ENCODE results near the gene TRPM3.

TRPM3 gene

DNA sequence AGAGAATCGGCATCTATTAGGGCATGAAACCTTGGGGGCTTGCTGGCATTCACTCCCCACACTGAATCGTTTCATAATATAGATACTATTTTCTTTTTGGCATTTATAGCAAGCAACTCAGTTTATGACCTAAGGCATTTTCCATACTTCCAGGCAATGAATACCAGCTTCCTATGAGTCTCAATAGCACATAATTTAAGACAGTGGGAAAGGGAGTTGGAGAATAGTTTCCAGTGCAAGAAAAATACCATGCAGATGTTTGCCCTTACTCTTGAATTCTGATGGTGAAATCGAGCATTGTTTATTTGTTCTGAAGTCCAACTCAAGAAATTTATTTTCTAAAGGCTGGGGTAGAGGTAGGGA lies 531.1 kb downstream of the TRPM3 start:
- Histone ChIP-seq H3K27me3 (ENCODE audit: insufficient read depth, poor library complexity, severe bottlenecking) (no peaks in the 10 kb centered on the region), H3K4me1 (ENCODE audit: insufficient read depth, poor library complexity, severe bottlenecking) (peaks cover 4% of the 10 kb centered on the region), H3K4me3 (ENCODE audit: severe bottlenecking) (no peak overlapping the region), H3K36me3 (ENCODE audit: low read depth) (no peaks in the 10 kb centered on the region), H3K9me3 (ENCODE audit: severe bottlenecking) (no peaks in the 10 kb centered on the region), H3K27ac (ENCODE audit: poor library complexity, severe bottlenecking) (peak overlapping the region; percentile 33)
- no peak for DNase-seq (ENCODE audit: low spot score)
- ATAC-seq (ENCODE audit: low read depth): no peak
- TF ChIP-seq, protein P1, sequence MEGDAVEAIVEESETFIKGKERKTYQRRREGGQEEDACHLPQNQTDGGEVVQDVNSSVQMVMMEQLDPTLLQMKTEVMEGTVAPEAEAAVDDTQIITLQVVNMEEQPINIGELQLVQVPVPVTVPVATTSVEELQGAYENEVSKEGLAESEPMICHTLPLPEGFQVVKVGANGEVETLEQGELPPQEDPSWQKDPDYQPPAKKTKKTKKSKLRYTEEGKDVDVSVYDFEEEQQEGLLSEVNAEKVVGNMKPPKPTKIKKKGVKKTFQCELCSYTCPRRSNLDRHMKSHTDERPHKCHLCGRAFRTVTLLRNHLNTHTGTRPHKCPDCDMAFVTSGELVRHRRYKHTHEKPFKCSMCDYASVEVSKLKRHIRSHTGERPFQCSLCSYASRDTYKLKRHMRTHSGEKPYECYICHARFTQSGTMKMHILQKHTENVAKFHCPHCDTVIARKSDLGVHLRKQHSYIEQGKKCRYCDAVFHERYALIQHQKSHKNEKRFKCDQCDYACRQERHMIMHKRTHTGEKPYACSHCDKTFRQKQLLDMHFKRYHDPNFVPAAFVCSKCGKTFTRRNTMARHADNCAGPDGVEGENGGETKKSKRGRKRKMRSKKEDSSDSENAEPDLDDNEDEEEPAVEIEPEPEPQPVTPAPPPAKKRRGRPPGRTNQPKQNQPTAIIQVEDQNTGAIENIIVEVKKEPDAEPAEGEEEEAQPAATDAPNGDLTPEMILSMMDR (IDR thresholded peaks at IDR 0.05; ENCODE audit: poor library complexity, severe bottlenecking): no peak

DNA sequence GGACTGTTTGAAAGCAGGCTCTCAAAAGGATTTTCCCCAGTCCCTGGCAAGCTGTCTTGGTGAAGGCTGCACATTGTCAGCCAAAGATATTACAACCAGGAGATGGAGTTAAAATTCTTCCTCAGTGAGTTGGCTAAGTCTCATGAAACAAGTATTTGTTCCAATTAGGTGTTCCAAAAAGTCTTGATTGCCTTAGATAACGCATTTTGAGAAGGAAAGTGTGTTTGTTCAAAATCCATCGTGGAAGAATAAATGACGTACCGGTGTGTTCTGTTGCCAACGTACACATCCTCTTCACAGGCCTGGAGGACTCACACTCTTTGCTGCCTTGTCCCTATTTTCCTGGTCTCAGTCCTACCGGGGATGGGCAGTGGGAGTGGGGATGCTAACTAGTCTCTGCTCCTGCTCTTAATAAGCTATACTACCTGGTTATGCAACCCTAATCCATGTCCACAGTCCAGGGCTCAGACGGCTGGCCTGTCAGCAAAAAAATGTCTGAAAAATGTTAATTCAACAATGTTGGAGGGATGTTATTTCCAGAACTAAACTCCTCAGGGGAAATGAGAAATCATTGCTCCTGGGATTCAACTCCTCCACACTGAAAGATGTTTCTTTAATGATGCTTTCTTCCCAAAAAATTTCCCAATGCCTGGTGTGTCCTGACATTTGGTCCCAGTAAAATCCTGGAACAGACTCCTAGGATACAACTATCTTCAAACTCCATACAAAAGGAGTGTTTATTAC lies 531.7 kb downstream of the TRPM3 start:
- TF ChIP-seq, protein P1 (IDR thresholded peaks at IDR 0.05; ENCODE audit: poor library complexity, severe bottlenecking): no peak
- Histone ChIP-seq H3K4me1 (ENCODE audit: insufficient read depth, poor library complexity, severe bottlenecking) (peaks cover 4% of the 10 kb centered on the region), H3K27ac (ENCODE audit: poor library complexity, severe bottlenecking) (peak overlapping the region; percentile 33), H3K4me3 (ENCODE audit: severe bottlenecking) (no peak overlapping the region), H3K27me3 (ENCODE audit: insufficient read depth, poor library complexity, severe bottlenecking) (no peaks in the 10 kb centered on the region), H3K36me3 (ENCODE audit: low read depth) (no peaks in the 10 kb centered on the region), H3K9me3 (ENCODE audit: severe bottlenecking) (no peaks in the 10 kb centered on the region)
- DNase-seq (ENCODE audit: low spot score) (no peak), ATAC-seq (ENCODE audit: low read depth) (peak; percentile 64)

DNA sequence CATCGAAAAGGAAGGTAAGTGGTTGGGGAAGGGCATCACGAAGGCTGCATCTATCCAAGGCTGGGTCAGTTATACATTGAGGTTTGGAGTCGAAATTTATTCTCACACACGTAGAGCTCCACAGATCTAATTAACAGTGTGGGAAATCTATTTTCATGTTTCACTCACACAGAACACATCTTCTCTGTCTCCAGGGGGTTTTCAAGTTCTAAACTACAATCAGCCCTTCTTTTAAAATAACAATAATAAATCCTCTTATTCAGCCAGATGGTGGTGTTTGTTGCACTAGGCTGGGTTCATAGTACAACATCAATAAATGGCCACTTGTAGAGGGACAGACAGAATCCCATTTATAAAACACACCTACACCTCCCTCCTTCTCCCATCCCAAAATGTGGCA lies 532.4 kb downstream of the TRPM3 start:
- H3K9me3 ChIP-seq (ENCODE audit: severe bottlenecking): no peaks in the 10 kb centered on the region
- TF ChIP-seq, protein P1 (IDR thresholded peaks at IDR 0.05; ENCODE audit: poor library complexity, severe bottlenecking): no peak
- peaks cover 4% of the 10 kb centered on the region for H3K4me1 ChIP-seq (ENCODE audit: insufficient read depth, poor library complexity, severe bottlenecking)
- H3K36me3 ChIP-seq (ENCODE audit: low read depth): no peaks in the 10 kb centered on the region
- no peaks in the 10 kb centered on the region for H3K27me3 ChIP-seq (ENCODE audit: insufficient read depth, poor library complexity, severe bottlenecking)
- H3K4me3 ChIP-seq (ENCODE audit: severe bottlenecking): no peak overlapping the region
- DNase-seq (ENCODE audit: low spot score) (no peak), ATAC-seq (ENCODE audit: low read depth) (no peak)
- H3K27ac ChIP-seq (ENCODE audit: poor library complexity, severe bottlenecking): peak overlapping the region; percentile 33

DNA sequence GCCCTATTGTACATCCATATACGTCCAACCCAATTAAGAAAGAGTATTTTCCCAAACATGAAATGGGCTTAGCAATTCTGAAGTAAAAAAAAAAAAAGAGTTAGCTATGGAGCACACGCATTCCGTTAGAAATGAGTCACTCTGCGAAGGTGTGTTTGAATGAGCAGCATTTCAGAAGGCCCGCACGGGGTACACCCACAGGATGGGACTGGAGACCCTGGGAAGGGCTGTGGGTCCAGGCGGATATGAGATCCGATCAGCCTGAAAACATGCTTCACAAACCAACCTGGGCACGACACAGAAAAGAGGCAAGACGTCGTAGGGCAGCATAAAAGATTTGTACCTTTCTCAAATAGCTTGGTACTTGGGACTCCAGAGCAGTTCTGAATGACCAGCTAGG lies 533.0 kb downstream of the TRPM3 start:
- no peaks in the 10 kb centered on the region for H3K27me3 ChIP-seq (ENCODE audit: insufficient read depth, poor library complexity, severe bottlenecking)
- DNase-seq (ENCODE audit: low spot score) (no peak), ATAC-seq (ENCODE audit: low read depth) (no peak)
- H3K4me1 ChIP-seq (ENCODE audit: insufficient read depth, poor library complexity, severe bottlenecking): peaks cover 4% of the 10 kb centered on the region
- H3K27ac ChIP-seq (ENCODE audit: poor library complexity, severe bottlenecking): no peak overlapping the region
- TF ChIP-seq, protein P1 (IDR thresholded peaks at IDR 0.05; ENCODE audit: poor library complexity, severe bottlenecking): no peak
- H3K36me3 ChIP-seq (ENCODE audit: low read depth): no peaks in the 10 kb centered on the region
- H3K4me3 ChIP-seq (ENCODE audit: severe bottlenecking): no peak overlapping the region
- H3K9me3 ChIP-seq (ENCODE audit: severe bottlenecking): no peaks in the 10 kb centered on the region

DNA sequence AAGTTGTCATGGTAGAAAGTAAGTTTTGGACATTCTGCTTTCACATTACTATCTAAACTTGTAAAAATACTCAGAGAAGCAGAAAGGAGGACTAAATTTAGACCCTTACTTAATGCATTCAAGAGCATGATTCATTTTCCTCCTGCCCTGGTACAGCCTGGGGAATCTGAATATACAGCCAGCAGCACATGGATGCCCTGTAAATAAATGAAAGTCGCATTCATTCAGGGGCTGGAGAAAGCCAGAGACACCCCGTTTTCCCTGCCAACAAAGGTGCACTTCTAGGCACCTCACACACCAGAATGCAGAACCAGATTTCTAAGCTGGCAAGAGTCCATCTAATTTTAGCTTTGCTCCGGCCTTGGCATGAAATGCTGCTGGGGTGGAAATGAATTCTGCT lies 534.2 kb downstream of the TRPM3 start:
- TF ChIP-seq, protein P1 (IDR thresholded peaks at IDR 0.05; ENCODE audit: poor library complexity, severe bottlenecking): no peak
- Histone ChIP-seq H3K27ac (ENCODE audit: poor library complexity, severe bottlenecking) (no peak overlapping the region), H3K36me3 (ENCODE audit: low read depth) (no peaks in the 10 kb centered on the region), H3K4me3 (ENCODE audit: severe bottlenecking) (no peak overlapping the region), H3K9me3 (ENCODE audit: severe bottlenecking) (no peaks in the 10 kb centered on the region), H3K4me1 (ENCODE audit: insufficient read depth, poor library complexity, severe bottlenecking) (peaks cover 4% of the 10 kb centered on the region), H3K27me3 (ENCODE audit: insufficient read depth, poor library complexity, severe bottlenecking) (no peaks in the 10 kb centered on the region)
- ATAC-seq (ENCODE audit: low read depth) (no peak), DNase-seq (ENCODE audit: low spot score) (no peak)

Data from RWPE2 (cell line).